K562 (cell line): ENCODE measurements around the gene GPT2. TPM values are rescaled to one million over a fixed set of nuclear protein-coding genes. Genes with fewer than 3 reads are reported as not detected.

Experiments
- BRF1 ChIP-seq: IDR thresholded peaks from 3 replicates; pipeline ENCODE4 v1.6.1; 2011; ENCODE audit warnings: borderline replicate concordance, mild to moderate bottlenecking; ENCODE audit not compliant: insufficient read length; ENCODE audit errors: extremely low read depth
- FOXP4 ChIP-seq: sonication (generic); formaldehyde crosslinking; IDR thresholded peaks from 2 replicates; pipeline ENCODE4 v1.8.0; 2022; ENCODE audit warnings: mild to moderate bottlenecking, missing genetic modification reagents, borderline replicate concordance
- GABPA ChIP-seq: fragments of 200-800 bp; sonication (Bioruptor generic); conservative IDR thresholded peaks from 2 replicates; pipeline ENCODE4 v1.6.1; 2016; ENCODE audit warnings: low read depth, missing genetic modification characterization, missing compliant biosample characterization
- HDAC2 ChIP-seq: fragments of 450-650 bp; IDR thresholded peaks from 2 replicates; pipeline ENCODE4 v1.6.1; 2016; ENCODE audit warnings: mild to moderate bottlenecking
- ID3 ChIP-seq, 2 experiments: fragments of 250-450 bp in 1 of 2; fragments of 450-650 bp in 1 of 2; sonication (Bioruptor Pico) in 1 of 2; IDR thresholded peaks; 2 replicates each; pipeline versions ENCODE4 v1.6.1 to v1.8.0; 2016 to 2021; ENCODE audit warnings: mild to moderate bottlenecking in 2 of 2, moderate library complexity in 2 of 2, missing compliant biosample characterization in 1 of 2, missing genetic modification characterization in 1 of 2
- RBM15 ChIP-seq: fragments of 200-400 bp; formaldehyde crosslinking; IDR thresholded peaks from 2 replicates; pipeline ENCODE4 v1.6.1; 2018; ENCODE audit warnings: mild to moderate bottlenecking, low read length, moderate library complexity; ENCODE audit not compliant: insufficient read depth
- REST ChIP-seq, 2 experiments: fragments of 450-650 bp; formaldehyde crosslinking in 1 of 2; IDR thresholded peaks; 2 replicates each; pipeline versions ENCODE4 v1.4.0 to v1.6.1; 2014 to 2020; ENCODE audit warnings: mild to moderate bottlenecking in 2 of 2, borderline replicate concordance in 1 of 2, low read depth in 1 of 2
- ZNF24 ChIP-seq: fragments of 450-650 bp; IDR thresholded peaks from 2 replicates; pipeline ENCODE4 v1.6.1; 2016
- ZNF589 ChIP-seq: fragments of 200-800 bp; sonication (Bioruptor generic); IDR thresholded peaks from 2 replicates; pipeline ENCODE4 v1.6.1; 2016; ENCODE audit warnings: low read depth, missing genetic modification characterization, missing compliant biosample characterization
- polyA plus RNA-seq, 8 experiments: library from polyadenylated mRNA; depleted of rRNA in 4 of 8; stranded (reverse) in 5 of 8; unstranded in 3 of 8; fragments of >200 nt; fragmentation: Nextera tagmentation in 2 of 8; fragmentation: Illumina TruSeq in 1 of 8; extraction: Ambion mirVana in 2 of 8; extraction: Trizol in 1 of 8; gene quantifications; 2 replicates each; pipeline versions ENCODE4 v1.2.1 to v1.2.3, GENCODE V29; 2011 to 2014; ENCODE audit warnings: inconsistent platforms in 1 of 8, missing spikeins in 1 of 8
- total RNA-seq, 7 experiments: library from RNA; depleted of rRNA in 6 of 7; stranded (reverse); fragments of >200 nt in 6 of 7; fragmentation: Illumina TruSeq in 2 of 7; extraction: Trizol in 2 of 7; gene quantifications; 2 replicates each; pipeline versions ENCODE4 v1.2.1 to v1.2.3, GENCODE V29; 2011 to 2021; ENCODE audit warnings: low replicate concordance in 1 of 7
- TF ChIP-seq, protein P1 (sequence below): fragments of 250-450 bp; sonication (Bioruptor Pico); IDR thresholded peaks from 2 replicates; pipeline ENCODE4 v1.4.0; 2020
- TF ChIP-seq, protein P2 (sequence below), 2 experiments: fragments of 450-650 bp in 1 of 2; sonication (generic) in 1 of 2; formaldehyde crosslinking in 1 of 2; IDR thresholded peaks in 1 of 2; conservative IDR thresholded peaks in 1 of 2; 2 replicates each; pipeline versions ENCODE4 v1.6.1 to v1.8.1; 2016 to 2023; ENCODE audit warnings: mild to moderate bottlenecking in 2 of 2, moderate library complexity in 2 of 2, inconsistent platforms in 1 of 2, missing genetic modification reagents in 1 of 2

The GPT2 gene
- total and polyA plus RNA-seq, 9 of the 15 experiments (the other 6 are each of a cell fraction or from before 2014, with no cell fraction given): 0.79 to 14.4 (median 5.8) TPM

DNA sequence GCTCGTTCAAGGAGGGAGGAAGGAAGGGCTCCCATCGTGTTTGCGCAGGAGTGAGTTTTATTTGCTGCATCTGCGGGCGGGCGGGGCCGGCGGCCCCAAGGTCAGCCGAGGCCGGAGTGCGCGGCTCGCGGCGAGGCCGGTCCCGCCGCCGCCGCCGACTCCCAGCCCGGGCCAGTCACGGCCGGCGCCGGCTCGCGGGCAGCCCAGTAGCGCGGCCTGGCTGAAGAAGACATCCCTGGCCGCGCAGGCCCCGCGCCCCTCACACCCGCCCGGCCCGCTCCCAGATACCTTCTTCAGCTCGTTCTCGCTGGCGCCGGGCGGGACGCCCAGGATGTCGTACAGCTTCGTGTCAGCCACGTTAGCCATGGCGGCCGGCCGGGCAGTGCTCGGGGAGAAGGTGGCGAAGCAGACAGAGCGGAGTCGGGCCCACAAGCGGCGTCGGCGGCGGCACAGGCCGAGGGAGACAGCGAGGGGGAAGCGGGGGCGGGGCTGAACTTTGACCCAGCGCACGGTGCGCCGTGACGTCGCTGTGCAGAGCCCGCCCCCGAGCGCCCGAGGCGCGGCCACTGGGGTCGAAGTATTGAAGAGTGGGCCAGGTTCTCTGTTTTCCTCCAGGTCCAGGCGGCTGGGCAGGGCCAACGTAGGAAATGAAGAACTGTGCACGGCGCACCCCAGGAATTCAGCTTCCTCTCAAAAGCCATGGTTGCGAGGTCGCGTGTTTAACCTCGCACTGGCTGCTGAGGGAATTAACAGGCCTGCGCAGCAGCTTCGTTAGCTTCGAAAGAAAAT lies 89.2 kb downstream of the GPT2 start, which contains the start of gene DNAJA2 (continued):
- TF ChIP-seq, protein P1, sequence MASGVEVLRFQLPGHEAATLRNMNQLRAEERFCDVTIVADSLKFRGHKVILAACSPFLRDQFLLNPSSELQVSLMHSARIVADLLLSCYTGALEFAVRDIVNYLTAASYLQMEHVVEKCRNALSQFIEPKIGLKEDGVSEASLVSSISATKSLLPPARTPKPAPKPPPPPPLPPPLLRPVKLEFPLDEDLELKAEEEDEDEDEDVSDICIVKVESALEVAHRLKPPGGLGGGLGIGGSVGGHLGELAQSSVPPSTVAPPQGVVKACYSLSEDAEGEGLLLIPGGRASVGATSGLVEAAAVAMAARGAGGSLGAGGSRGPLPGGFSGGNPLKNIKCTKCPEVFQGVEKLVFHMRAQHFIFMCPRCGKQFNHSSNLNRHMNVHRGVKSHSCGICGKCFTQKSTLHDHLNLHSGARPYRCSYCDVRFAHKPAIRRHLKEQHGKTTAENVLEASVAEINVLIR (CRISPR knock-in tag): peak; percentile 59
- TF ChIP-seq HDAC2 (0 out of 2 replicates have a peak, but pooled peaks have one; percentile 54), ZNF24 (no peak; the same call in 1 of the 2 replicates), RBM15 (no peak), ZNF589 (no peak), FOXP4 (no peak; the same call in 1 of the 2 replicates), REST (IDR thresholded peaks at IDR 0.05; ENCODE audit: borderline replicate concordance) (peak; percentile 87), REST (CRISPR knock-in tag; IDR thresholded peaks at IDR 0.05; ENCODE audit: low read depth) (no peak), GABPA (peak; percentile 30; the same call in 1 of the 2 replicates), BRF1 (no peak), ID3 (CRISPR knock-in tag; IDR thresholded peaks at IDR 0.05) (no peak), ID3 (tag; IDR thresholded peaks at IDR 0.05) (no peak; the same call in 1 of the 2 replicates)
- TF ChIP-seq, protein P2, sequence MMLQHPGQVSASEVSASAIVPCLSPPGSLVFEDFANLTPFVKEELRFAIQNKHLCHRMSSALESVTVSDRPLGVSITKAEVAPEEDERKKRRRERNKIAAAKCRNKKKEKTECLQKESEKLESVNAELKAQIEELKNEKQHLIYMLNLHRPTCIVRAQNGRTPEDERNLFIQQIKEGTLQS (IDR thresholded peaks at IDR 0.05): no peak
- TF ChIP-seq, protein P2 (CRISPR knock-in tag; conservative IDR thresholded peaks at IDR 0.05): 0 out of 2 replicates have a peak, but pooled peaks have one; percentile 31
